Erythroblast (primary cell): ENCODE results near the gene LRRC47.

Experiments
- GATA1 ChIP-seq: IDR thresholded peaks from 2 replicates; pipeline ENCODE4 v1.6.1; 2011; ENCODE audit warnings: low read depth, mild to moderate bottlenecking, control low read depth, low read length, moderate library complexity
- POLR2A ChIP-seq: IDR thresholded peaks from 2 replicates; pipeline ENCODE4 v1.6.1; 2011; ENCODE audit warnings: mild to moderate bottlenecking, low read length

DNA sequence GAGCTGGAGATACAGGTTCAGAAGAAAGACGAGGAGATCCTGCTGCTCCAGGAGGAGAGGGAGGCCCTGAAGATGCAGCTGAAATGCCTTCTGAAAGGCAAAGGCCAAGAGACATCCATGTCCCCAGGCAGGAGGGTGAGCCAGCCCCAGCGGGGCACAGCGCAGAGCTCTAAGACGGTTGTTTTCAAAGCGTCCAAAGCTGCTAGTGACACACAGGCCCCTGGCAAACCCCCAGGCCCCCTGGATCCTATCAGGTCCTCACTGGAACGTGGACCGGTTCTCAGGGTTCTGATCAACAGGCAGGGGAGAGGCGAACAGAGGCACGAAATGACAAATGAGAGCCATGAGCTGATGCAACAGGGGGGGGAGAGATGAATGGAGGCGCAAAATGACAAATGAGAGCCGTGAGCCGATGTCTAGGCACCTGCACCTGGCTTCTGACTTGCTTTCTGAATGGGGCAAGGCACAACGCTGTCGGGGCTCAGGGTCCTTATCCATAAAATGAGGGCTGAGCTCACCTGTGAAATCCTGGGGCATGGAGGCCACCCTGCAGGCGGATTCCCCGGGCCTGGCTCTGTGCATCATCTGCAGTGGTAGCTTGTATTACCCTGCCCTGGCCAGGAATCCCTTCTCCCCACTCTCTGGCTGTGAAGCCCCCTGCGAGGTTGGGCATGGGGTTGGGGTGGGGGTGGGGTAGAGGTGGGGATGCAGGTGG, 34.8 kb downstream of the LRRC47 start:
- no peak for TF ChIP-seq POLR2A
- no peak for TF ChIP-seq GATA1
